Stimulated activated CD4-positive, alpha-beta T cell treated with anti-CD3 and anti-CD28 coated beads, Interleukin-4, amount 100 ng/mL, for 4 hours (primary cell): ENCODE data around the gene PPP2R2B.
A peak's percentile ranks its signal among the peaks of the same experiment; 100 is the strongest.

Experiments used
- DNase-seq, 2 experiments: peaks; one replicate each; pipeline ENCODE4 v3.0.0-alpha.2; 2020

The PPP2R2B gene

DNA sequence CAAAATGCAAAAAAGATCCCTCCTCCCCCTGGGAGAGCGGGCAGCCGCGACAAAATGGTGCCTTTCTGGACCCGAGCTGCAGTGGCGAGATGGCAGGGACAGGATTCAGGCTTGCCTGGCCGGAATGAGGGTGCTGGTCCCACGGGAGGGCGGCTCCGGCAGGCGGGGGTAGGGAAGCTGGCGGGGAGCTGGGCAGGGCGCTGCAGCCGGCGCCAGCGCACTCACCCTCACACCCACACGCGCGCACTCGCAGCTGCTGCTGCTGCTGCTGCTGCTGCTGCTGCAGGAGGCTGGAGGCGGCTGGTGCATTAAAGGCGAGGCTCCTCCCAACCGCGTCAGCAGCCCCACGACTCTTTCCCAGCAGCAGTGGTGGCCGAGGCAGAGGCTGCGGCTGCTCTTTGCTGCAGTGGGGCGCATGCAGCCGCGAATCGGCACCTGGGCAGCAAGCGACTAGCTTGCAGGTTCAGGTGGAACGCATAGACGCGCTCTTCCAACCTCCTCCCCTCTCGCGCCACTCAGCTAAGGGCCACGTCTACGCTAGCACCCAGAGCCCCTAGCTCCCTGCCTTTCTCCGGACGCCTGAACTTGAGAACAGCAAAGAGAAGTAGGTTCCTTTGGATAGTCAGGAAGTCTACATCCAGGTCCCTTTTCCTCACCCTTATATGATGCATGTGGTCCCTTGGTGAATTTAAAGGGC is at the start of gene PPP2R2B:
TSS of gene PPP2R2B (minus strand) at position 282 of the 697 bp plus-strand sequence.
- peak; percentile 6 to 29 for DNase-seq

DNA sequence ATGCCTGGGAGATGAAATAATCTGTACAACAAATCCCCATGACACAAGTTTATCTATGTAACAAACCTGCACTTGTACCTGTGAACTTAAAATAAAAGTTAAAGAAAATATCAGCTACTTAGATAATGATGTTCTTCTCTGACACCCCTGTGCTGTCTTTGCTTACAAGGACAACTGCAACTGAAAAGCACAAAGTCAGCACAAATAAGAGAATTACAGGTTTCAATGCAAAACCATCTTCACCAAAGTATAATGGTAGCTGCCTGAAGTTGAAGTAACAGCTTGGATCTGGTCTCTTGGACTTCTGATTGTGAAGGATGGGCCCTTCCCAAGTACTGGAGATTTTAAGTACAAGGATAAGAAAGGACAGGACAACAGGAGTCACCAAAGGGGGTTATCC is 45.6 kb upstream of the PPP2R2B start:
- DNase-seq = no peak

DNA sequence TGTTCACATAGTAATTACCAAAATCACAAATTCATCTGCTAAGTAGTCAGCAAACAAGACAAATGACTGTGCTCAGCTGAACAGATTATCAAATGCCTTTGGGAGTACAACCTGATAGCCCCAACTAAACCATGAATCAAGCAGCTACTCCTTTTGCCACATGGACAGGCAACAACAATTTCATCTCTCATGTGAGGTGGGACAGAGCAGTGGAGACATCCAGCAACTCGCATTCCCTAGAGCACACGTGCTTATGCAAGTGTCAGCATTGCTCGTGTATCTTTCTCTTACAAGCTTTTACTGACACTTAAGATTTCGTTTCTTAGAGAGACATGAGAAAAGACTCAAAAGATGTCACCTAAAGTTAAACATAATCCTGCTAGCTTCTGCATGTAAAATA is 42.7 kb upstream of the PPP2R2B start:
- no peak for DNase-seq

DNA sequence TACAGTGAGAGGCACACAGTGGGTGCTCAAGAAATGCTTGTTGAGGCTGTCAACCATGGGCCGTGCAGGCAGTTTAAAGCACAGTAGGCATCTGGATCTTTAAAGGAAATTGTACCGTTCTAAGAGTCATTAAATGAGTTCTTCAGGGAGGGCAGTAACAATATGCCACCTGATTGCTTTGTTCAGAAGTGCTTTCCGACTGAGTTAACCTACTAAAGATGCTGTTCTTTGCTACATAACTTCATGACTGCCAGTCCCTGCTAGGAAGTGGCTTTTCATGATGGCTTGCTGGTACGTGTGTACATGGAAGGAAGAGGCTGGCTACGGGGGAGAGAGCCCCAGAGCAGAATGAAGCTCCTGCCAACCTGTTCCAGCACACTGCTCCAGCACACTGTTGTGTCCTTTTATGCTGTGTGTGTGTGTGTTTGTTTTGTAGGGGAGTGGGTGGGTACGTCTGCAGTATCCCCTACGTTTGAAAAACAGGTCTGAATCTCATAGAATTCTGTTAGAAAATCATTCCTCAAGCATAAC is 41.9 kb upstream of the PPP2R2B start:
- no peak for DNase-seq

DNA sequence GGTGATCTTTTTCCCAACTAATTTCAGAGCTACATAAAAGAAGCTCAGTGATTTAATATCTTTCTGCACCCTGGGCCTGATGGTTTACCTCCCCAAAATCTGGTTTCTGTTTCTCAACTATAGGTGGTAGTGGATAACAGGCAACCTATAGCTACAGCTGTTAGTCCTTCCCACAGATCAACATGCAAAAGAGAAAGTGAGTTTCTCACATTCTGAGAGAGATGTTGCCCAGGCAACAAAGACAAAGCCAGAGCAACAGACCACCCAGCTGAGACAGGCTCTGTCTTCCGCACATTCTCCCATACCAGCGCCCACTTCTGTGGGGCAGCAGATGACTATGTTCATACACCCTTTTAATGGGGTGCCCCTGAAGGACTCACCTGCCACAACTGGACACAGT is 40.7 kb upstream of the PPP2R2B start:
- DNase-seq = no peak

DNA sequence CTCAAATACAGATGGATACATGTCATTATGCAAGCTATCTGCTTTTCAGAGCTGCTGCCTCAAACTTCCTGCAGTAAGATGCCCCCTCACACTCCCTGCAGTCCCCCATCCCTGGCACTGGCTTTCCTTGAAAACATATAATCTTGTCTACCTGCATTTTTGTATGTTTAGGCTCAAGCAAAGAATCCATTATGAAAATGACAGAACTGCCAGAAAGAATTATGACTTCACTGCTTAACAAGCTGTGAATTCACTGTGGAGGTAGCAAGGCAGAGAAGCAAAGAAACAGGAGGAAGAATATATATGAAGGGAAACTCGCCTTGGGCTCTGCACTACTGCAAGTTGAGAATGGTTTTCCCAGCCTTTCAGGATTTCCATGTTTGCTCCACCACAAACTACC is 39.4 kb upstream of the PPP2R2B start:
- no peak for DNase-seq

DNA sequence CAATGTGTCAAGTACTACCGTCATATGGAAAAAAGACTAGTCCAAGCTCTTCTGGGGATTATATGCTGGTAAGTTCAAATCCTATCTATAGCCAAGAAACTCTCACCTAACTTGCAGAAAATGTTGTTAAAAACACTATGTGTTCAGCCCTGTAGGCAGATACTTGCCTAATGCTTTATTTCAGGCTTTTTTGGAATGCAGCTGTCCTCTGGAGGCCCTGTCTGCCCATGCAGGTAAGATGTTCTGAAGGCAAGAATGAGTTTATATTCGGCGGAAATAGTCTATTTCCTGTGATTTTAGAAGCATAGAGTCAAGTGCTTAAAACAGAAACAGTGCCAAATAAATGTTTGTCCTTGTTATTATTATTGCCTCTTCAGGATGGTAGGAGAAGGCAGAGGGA is 34.3 kb upstream of the PPP2R2B start:
- no peak for DNase-seq

DNA sequence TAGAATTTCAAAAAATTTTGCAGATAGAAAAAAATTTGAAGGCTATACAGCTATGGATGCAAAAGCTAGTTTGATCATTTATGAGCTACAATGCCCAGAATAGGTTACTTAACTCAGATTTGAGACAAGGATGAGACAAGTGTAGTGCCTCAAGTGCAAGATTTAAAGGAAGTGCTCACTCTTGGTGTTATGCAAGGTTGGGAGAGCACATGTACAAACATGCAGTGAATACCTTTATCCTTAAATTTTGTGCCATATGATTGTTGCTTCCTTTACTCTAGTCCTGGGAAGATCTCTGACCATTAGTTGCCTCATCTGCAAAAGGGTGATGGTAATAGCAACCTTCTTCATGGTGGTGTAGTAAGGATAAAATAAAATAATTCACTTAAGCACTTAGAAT is 31.7 kb upstream of the PPP2R2B start:
- no peak for DNase-seq

DNA sequence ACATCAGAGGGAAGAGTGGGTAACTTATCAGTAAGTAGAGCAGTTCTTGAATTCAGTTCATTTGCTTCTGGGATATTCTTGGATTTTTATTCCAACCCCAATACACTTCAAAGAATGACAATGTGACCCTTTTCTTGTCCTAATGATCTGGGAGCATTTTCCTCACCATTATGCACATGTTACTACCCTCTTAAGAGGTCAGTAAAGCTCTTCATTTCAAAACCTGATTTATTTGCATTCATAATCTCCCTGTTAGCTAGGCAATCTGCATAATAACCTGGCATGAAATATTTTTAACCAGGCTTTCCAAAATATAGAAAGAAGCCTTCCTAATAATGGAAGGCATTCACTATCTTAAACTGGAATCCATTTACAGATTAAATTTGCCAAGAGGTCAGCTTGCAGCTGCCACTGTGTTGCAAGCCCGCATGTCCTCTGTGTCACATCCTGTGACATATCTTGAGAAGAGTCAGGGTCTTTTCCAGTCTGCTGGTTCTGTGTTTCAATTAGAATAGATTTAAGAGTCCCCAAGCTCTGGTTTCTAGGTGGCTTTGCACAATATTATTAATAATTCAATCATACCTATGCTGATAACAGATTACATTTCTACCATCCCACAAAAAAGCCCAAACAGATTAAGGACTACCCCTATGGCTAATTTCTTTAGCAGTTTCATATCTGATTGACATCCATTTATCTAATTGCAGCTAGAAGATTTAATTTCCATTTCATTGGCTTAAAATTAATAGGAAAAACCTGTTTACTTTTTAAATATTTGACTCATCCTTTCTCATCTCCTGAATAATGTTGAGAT is 30.9 kb upstream of the PPP2R2B start:
- DNase-seq = no peak

DNA sequence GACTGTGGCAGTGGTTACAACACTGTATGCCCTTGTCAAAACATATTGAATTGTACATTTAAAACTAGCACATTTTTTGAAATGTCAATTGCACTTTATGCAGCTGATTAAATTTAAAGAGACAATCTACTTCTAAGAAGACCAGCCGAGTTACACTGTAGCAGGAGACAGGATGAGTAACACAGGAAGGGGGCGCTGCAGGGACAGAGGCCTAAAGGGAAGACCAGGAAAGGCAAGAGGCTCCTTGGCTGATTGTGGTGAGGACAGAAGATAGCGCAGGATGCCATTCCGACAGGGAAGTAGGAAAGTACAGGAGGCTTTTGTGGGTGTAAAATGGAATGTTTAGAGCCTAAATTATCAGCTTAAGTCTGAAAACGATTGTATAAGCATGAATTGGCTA is 28.2 kb upstream of the PPP2R2B start:
- no peak for DNase-seq

DNA sequence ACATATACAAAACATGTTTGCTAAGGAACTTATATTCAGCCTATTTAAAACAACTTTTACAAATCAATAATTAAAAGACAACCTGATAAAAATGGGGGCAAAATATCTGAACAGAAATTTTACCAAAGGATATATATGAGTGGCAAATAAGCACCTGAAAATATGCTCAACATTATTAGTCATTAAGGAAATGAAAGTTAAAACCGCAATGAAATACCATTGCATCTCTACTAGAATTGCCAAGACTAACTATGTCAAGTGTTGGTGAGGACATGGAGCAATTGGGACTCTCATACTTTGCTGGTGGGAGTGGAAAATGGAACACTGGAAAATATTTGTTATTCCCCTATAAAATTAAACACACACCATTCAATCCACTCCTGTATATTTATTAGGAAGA is 26.3 kb upstream of the PPP2R2B start:
- DNase-seq = no peak

DNA sequence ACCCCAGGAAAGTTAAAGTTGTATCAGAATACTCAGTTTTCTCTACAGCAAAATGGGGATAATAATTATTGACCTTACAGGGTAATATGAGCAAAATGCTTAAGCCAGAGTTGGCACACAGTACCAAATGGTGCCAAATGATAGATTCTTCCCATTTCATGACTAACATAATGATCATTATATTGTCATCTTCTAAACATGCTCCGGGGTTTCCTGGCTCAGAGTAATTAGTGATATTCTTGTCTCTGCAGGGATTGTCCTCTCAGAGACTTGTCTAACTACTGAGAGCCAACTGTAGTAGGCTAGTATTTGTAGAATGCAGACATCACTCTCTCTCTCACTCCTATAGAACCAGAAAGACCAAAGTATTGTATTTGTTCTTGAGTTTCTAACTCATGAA is 25.2 kb upstream of the PPP2R2B start:
- no peak for DNase-seq

DNA sequence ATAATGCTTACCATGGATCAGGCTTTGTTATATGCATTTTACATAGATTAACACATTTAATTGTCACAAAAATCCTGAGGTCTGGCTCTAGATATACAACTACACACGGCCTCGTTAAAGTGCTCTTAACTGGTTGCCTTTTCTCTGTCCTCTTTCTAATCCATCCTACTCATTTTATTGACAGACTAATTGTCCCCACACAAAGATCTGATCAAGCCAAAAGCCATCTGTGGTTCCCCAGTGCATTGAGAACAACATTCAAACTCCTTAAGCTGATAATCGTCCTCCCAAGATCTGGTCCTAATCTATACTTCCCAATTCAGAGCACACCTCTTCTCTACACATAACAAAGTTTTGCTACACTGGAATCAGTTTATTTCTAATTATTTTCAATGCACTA is 23.9 kb upstream of the PPP2R2B start:
- no peak for DNase-seq

DNA sequence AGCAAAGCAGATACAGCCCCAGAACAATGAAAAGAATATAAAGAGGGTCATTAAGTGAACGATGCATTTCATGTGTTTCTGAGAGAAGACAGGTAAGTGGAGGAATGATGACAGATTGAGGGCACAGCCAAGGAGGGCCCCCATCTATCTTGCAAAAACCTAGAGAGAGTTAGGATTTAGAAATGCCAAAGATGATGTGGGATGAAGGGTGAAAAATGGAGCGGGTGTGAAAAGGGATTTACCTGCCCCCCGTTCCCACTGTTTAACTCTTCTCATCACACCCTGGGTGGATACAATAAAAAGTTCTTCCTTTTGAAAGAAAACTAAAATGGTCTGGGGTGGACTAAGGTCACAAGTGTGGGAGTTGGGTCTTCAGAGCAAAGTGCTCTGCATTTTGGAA is 18.5 kb upstream of the PPP2R2B start:
- DNase-seq = no peak

DNA sequence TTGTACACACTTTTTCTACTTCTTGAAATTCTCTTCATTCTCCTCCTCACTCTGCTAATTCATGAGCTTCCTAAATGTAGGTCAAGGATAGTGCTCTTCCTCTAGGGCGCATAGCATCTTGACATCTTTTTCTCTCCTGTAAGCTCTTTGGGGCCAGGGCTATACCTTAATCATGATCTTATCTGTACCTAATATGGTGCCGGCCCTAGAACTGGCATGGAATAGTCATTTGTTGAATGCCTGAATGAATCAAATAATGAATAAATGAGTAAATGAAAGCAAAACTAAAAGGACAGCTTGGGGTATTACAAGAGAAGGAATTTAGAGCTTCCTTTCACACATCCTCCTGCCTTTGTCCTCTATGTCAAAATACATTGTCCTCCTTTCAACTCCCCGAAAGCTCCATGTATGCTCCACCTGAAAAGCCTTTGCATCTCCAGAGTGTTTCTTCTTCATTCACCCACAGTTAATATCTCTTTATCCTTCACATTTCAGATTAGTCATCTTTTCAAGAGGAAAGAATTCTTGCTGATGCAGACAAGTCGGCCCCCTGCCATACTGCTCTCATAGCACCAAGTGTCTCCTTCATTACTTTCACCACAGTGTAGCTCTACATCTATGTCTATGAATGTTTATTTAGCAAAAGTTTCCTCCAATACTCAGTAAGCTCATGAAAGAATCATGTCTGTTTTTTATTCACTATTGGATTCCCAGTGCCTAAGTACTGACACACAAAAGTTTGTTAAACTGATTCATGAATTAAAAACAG is 16.4 kb upstream of the PPP2R2B start:
- no peak for DNase-seq

DNA sequence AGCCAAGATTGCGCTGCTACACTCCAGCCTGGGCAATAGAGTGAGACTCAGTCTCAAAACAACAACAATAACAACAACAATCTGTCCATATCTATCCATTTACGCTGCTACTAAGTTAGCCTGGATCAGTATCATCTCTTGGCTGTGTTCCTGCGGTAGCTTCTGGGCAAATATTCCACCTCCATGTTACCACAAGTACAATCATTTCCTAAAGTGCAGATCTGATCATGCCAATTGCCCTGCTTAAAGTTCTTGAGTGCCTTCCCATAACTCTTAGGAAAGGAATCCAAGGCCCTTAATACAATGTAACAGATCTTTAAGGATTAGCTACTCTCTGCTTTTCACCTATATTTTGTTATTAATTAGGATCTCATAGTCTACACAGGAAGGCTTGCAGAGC is 15.4 kb upstream of the PPP2R2B start:
- no peak for DNase-seq

DNA sequence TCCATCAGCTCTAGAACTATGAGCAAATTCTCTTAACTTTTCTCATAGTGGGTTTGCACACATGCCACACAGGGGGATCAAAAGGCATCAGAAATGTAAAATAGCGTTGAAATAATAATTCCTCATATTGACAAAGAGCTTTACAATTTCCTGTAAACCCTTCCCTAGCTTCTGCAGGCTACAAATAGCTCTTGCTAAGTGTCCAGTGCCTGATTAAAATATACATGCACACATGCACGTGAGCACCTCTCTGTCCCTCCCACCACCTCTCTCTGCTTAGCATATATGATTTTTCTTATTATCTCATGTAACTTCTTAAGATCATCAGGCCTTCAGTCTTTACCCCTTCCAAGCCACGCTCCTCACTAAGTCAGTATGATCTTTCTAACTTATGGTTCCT is 13.7 kb upstream of the PPP2R2B start:
- no peak for DNase-seq

DNA sequence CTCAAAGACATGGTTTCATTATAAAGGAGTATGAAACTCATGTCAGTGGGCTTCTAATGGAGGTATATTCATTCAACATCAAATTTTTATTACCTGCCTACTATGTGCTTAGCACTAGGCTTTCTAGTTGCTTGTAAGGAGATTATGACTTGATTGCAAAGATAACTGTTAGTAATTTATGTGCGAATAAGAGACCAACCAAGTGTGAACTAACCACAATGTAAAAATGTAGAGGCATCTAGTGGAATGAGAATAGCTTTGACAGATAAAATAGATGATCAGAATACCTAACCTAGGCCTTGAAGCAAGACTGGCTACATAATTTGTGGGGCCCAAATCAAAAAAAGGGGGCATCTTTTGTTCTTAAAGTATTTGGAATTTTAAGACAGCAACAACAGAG is 13.0 kb upstream of the PPP2R2B start:
- DNase-seq = no peak

DNA sequence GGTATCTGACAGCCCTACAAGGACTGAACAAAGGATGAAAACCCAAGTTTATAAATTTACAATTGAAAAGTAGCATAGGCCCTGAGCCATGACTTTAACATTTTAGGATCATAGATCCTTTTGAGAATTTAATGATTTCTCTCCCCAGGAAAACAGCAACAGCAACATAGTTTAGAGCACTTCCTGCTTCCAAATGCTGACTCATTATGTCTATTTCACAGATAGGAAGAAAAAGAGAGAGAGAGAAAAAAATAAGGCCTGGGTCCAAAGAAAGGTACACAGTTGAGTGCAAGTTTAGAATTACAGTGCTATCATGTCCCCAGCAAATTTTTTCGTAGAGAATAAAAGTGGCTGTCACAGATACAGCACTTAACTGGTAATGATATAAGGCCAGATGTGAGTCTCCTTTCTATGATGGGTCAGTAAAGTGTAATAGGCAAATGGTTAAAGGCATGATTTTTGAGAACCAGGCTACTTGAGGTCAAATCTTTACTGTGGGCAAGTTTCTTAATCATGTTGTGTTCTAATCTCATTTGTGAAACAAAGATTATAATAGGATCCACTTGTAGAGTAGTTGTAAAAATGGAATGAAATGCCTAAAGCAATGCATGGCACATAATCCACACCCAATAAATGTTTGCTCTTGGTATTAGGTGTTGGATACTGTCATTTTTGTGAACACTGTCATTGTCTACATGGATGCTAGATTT is 12.3 kb upstream of the PPP2R2B start:
- DNase-seq = no peak

DNA sequence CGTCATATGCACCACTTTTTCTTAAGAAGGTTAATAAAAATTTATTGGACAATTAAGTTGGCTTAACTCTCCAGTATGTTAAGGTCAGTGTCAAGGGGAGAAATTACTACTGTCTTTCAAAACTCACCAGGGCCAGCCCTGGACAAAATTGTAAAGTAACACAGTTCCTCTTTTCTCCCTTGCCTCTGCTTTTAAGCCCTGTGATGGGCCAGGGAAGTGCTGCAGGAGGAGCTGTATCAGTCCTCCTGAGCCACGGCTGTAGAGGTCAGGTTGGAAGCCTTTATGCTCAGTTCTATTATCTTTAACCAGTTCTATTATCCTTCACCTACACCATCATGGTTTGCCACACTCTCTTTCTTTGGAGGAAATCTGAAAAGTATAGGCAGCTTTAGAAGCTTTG is 11.5 kb upstream of the PPP2R2B start:
- no peak for DNase-seq

DNA sequence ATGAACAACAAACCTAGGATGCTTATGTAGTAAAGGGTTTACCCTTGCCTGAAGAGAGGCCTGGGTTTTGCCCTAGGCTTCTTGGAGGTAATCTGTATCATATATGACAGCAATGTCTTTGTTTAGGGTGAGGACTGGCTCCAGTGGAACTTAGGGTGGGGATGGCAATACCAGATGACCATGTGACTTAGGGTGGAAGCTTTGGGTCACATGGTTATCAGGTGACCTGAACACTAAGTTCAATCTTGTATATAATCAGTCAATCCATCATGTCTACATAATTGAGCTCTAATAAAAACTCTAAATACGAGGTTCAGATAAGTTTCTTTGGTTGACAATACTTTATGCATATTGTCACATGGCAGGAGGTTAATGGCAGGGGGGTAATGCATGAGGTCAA is 10.6 kb upstream of the PPP2R2B start:
- DNase-seq = no peak

DNA sequence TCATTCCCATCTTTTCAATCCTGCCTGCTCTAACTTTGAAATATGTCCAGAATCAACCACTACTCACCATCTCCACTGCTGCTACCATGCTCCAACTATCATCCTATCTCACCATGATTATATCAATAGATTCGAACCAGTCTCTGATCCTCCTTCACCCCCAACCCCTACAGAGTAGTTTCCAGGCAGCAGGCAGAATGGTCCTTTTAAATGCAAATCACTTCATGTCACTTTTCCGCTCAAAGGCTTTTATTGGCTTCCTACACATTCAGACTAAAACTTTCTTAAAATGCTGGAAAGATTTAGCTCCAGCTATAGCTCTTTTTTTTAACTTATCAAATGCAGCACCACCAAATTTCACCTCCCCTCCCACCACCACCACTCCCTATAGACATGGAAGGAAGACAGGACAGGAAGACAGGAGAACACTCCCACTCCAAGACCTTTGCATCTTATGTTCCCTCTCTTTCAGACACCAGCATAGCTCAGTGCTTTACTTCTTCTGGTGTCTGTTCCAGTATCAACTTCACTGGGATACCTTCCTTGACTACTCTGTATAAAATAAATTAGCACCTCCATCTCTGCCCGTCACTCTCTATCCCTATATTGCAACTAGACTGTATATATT is 9.9 kb upstream of the PPP2R2B start:
- no peak for DNase-seq
